Measurements from ENCODE around the gene ANLN.
"Not testable (repeated sequence)": the region's sequence is repeated elsewhere in the genome, so short reads cannot be mapped to it uniquely, and the experiment has no call there.

The ANLN gene

DNA sequence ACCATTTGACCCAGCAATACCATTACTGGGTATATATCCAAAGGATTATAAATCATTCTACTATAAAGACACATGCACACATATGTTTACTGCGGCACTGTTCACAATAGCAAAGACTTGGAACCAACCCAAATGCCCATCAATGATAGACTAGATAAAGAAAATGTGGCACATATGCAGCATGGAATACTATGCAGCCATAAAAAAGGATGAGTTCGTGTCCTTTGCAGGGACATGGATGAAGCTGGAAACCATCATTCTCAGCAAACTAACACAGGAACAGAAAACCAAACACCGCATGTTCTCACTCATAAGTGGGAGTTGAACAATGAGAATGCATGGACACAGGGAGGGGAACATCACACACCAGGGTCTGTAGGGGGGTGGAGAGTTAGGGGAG, 6.4 kb upstream of the ANLN start:
- DNase-seq; H2AFZ ChIP-seq (ENCODE audit: low read depth, low read length); H3K9me3 ChIP-seq (ENCODE audit: control insufficient read depth, low read length); H3K14ac ChIP-seq (ENCODE audit: low read length in 2 of 2); H3K4ac ChIP-seq (ENCODE audit: low read depth in 1 of 2, low read length in 2 of 2); H3K79me1 ChIP-seq (replicated peaks; ENCODE audit: low read length, poor library complexity, severe bottlenecking); H2BK5ac ChIP-seq (ENCODE audit: low read depth, low read length, poor library complexity, severe bottlenecking); H3K18ac ChIP-seq (ENCODE audit: low read depth in 1 of 2, low read length in 2 of 2); H4K91ac ChIP-seq (ENCODE audit: low read length); H3K27ac ChIP-seq (ENCODE audit: low read length, poor library complexity, severe bottlenecking); H2BK12ac ChIP-seq (ENCODE audit: low read length in 2 of 2); H3K27me3 ChIP-seq (ENCODE audit: control insufficient read depth in 1 of 2, insufficient read depth in 1 of 2, low read length in 2 of 2); H3K9ac ChIP-seq (ENCODE audit: low read length); H3K4me1 ChIP-seq (ENCODE audit: control insufficient read depth, insufficient read depth, low read depth, low read length); H3K23ac ChIP-seq (ENCODE audit: low read length in 2 of 2); H4K8ac ChIP-seq (ENCODE audit: low read length); H2BK15ac ChIP-seq (ENCODE audit: low read depth, poor library complexity, severe bottlenecking); H3K4me2 ChIP-seq (ENCODE audit: low read length, poor library complexity, severe bottlenecking); H3K36me3 ChIP-seq (ENCODE audit: control insufficient read depth in 1 of 2, insufficient read depth in 2 of 2, low read depth in 1 of 2, low read length in 2 of 2); H3K4me3 ChIP-seq (ENCODE audit: insufficient read depth in 1 of 2, low read depth in 1 of 2, low read length in 2 of 2); H2AK5ac ChIP-seq (ENCODE audit: low read length, severe bottlenecking); H2BK120ac ChIP-seq (ENCODE audit: low read depth, low read length): not testable (repeated sequence)
- WGBS: no CpG with 5 or more reads among the region's 3 CpGs

DNA sequence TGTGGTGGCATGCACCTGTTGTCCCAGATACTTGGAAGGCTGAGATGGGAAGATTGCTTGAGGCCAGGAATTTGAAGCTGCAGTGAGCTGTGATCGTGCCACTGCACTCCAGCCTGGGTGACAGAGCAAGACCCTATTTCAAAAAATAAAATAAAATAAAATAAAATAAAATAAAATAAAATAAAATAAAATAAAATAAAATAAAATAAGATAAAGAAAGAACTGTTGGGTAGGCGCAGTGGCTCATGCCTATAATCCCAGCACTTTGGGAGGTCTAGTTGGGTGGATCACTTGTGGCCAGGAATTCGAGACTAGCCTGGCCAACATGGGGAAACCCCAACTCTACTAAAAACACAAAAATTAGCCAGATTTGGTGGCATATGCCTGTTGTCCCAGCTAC, 4.0 kb upstream of the ANLN start:
- not testable (repeated sequence) for H2AK5ac ChIP-seq (ENCODE audit: low read length, severe bottlenecking); H3K4me2 ChIP-seq (ENCODE audit: low read length, poor library complexity, severe bottlenecking); H3K27ac ChIP-seq (ENCODE audit: low read length, poor library complexity, severe bottlenecking); H3K36me3 ChIP-seq (ENCODE audit: control insufficient read depth in 1 of 2, insufficient read depth in 2 of 2, low read depth in 1 of 2, low read length in 2 of 2); H2BK15ac ChIP-seq (ENCODE audit: low read depth, poor library complexity, severe bottlenecking); H3K9me3 ChIP-seq (ENCODE audit: control insufficient read depth, low read length); H3K79me1 ChIP-seq (replicated peaks; ENCODE audit: low read length, poor library complexity, severe bottlenecking); H3K18ac ChIP-seq (ENCODE audit: low read depth in 1 of 2, low read length in 2 of 2); H2AFZ ChIP-seq (ENCODE audit: low read depth, low read length); H3K4ac ChIP-seq (ENCODE audit: low read depth in 1 of 2, low read length in 2 of 2); H3K23ac ChIP-seq (ENCODE audit: low read length in 2 of 2); DNase-seq; H4K91ac ChIP-seq (ENCODE audit: low read length); H2BK12ac ChIP-seq (ENCODE audit: low read length in 2 of 2); H4K8ac ChIP-seq (ENCODE audit: low read length); H3K9ac ChIP-seq (ENCODE audit: low read length); H2BK120ac ChIP-seq (ENCODE audit: low read depth, low read length); H2BK5ac ChIP-seq (ENCODE audit: low read depth, low read length, poor library complexity, severe bottlenecking); H3K27me3 ChIP-seq (ENCODE audit: control insufficient read depth in 1 of 2, insufficient read depth in 1 of 2, low read length in 2 of 2); H3K4me1 ChIP-seq (ENCODE audit: control insufficient read depth, insufficient read depth, low read depth, low read length); H3K14ac ChIP-seq (ENCODE audit: low read length in 2 of 2); H3K4me3 ChIP-seq (ENCODE audit: insufficient read depth in 1 of 2, low read depth in 1 of 2, low read length in 2 of 2)
- 83% methylated on average over 2 of the region's 3 CpGs for WGBS

DNA sequence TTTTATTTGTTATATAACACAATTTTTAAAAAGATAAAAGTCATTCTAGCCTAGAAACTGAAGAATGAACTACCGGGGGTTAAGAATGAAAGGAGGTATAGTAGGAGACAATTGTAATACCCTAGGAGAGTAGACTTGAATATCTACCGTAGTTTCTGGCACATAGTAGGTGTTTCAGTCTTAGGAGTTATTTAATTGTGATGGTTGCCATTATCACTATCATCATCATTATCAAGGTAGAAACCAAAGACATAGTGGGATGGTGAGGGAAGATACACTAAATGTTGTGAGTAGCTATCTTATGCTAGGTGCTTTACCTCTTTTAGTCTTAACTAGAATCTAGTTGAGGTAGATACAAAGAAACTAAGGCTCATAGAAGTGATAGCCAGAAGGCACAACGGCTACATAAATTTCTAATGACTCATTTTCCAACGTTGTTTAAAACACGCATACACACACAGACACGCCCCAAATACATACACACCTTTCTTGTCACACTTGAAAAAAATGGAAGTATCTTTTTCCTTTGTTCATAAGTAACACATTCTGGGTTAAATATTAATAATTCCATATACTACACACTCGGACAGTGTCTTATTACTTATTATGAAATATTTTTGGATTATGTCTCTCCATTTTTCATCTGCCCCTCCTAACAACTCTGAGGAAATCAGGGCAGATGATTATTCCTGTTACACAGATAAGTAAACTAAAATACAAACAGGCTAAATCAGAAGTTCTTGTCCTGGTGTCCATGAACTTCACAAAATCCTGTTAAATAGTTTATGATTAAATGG, 2.0 kb upstream of the ANLN start:
- H3K36me3 ChIP-seq (ENCODE audit: control insufficient read depth in 1 of 2, insufficient read depth in 2 of 2, low read depth in 1 of 2, low read length in 2 of 2): no peaks in the 10 kb centered on the region
- H3K27me3 ChIP-seq (ENCODE audit: control insufficient read depth in 1 of 2, insufficient read depth in 1 of 2, low read length in 2 of 2): no peaks in the 10 kb centered on the region
- H4K91ac ChIP-seq (ENCODE audit: low read length): no peak overlapping the region
- H3K9ac ChIP-seq (ENCODE audit: low read length): no peak overlapping the region
- no peak overlapping the region for H3K23ac ChIP-seq (ENCODE audit: low read length in 2 of 2)
- no peak overlapping the region for H3K18ac ChIP-seq (ENCODE audit: low read depth in 1 of 2, low read length in 2 of 2)
- no peak overlapping the region for H3K27ac ChIP-seq (ENCODE audit: low read length, poor library complexity, severe bottlenecking)
- no peaks in the 10 kb centered on the region for H3K9me3 ChIP-seq (ENCODE audit: control insufficient read depth, low read length)
- H2BK120ac ChIP-seq (ENCODE audit: low read depth, low read length): no peak overlapping the region
- peaks cover 5% of the 10 kb centered on the region for H3K4me1 ChIP-seq (ENCODE audit: control insufficient read depth, insufficient read depth, low read depth, low read length)
- no peak overlapping the region for H2BK12ac ChIP-seq (ENCODE audit: low read length in 2 of 2)
- H2AK5ac ChIP-seq (ENCODE audit: low read length, severe bottlenecking): no peak overlapping the region
- 56% methylated on average over 5 of the region's 7 CpGs for WGBS
- no peak overlapping the region for H3K4ac ChIP-seq (ENCODE audit: low read depth in 1 of 2, low read length in 2 of 2)
- DNase-seq: no peak
- H3K4me2 ChIP-seq (ENCODE audit: low read length, poor library complexity, severe bottlenecking): peak overlapping the region; percentile 47
- no peak overlapping the region for H4K8ac ChIP-seq (ENCODE audit: low read length)
- H2BK15ac ChIP-seq (ENCODE audit: low read depth, poor library complexity, severe bottlenecking): no peak overlapping the region
- no peaks in the 10 kb centered on the region for H3K79me1 ChIP-seq (replicated peaks; ENCODE audit: low read length, poor library complexity, severe bottlenecking)
- no peak overlapping the region for H3K4me3 ChIP-seq (ENCODE audit: insufficient read depth in 1 of 2, low read depth in 1 of 2, low read length in 2 of 2)
- no peak overlapping the region for H3K14ac ChIP-seq (ENCODE audit: low read length in 2 of 2)
- no peak overlapping the region for H2AFZ ChIP-seq (ENCODE audit: low read depth, low read length)
- no peak overlapping the region for H2BK5ac ChIP-seq (ENCODE audit: low read depth, low read length, poor library complexity, severe bottlenecking)

DNA sequence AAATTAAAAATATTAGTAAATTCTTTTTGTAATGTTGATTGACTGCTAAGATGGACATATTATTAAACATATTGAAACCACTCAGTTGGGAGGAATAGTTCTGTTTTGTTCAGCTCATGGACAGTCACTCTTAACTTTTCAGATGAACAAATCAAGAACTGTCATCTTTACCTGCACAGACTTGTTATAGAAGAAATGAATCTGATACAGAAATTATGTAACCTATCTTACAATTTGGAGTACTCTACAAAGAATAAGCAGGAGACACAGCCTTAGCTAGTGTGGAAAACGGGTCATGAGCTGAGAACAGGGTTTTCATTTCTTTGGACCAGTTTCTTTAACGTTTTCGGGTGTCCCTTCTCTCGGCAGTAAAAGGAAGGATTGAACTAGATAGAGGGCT, 1.2 kb upstream of the ANLN start:
- no peak overlapping the region for H3K23ac ChIP-seq (ENCODE audit: low read length in 2 of 2)
- no peaks in the 10 kb centered on the region for H3K27me3 ChIP-seq (ENCODE audit: control insufficient read depth in 1 of 2, insufficient read depth in 1 of 2, low read length in 2 of 2)
- H4K91ac ChIP-seq (ENCODE audit: low read length): no peak overlapping the region
- no peak overlapping the region for H2BK12ac ChIP-seq (ENCODE audit: low read length in 2 of 2)
- no peak overlapping the region for H3K4me3 ChIP-seq (ENCODE audit: insufficient read depth in 1 of 2, low read depth in 1 of 2, low read length in 2 of 2)
- no peak overlapping the region for H2BK15ac ChIP-seq (ENCODE audit: low read depth, poor library complexity, severe bottlenecking)
- no peak overlapping the region for H2BK5ac ChIP-seq (ENCODE audit: low read depth, low read length, poor library complexity, severe bottlenecking)
- 96% methylated on average over 4 of the region's 4 CpGs for WGBS
- no peak for DNase-seq
- H3K79me1 ChIP-seq (replicated peaks; ENCODE audit: low read length, poor library complexity, severe bottlenecking): no peaks in the 10 kb centered on the region
- H3K9me3 ChIP-seq (ENCODE audit: control insufficient read depth, low read length): no peaks in the 10 kb centered on the region
- H2BK120ac ChIP-seq (ENCODE audit: low read depth, low read length): no peak overlapping the region
- peak overlapping the region; percentile 18 for H3K9ac ChIP-seq (ENCODE audit: low read length)
- no peak overlapping the region for H2AK5ac ChIP-seq (ENCODE audit: low read length, severe bottlenecking)
- no peak overlapping the region for H2AFZ ChIP-seq (ENCODE audit: low read depth, low read length)
- H3K4me2 ChIP-seq (ENCODE audit: low read length, poor library complexity, severe bottlenecking): no peak overlapping the region
- H3K27ac ChIP-seq (ENCODE audit: low read length, poor library complexity, severe bottlenecking): no peak overlapping the region
- no peak overlapping the region for H4K8ac ChIP-seq (ENCODE audit: low read length)
- no peak overlapping the region for H3K4ac ChIP-seq (ENCODE audit: low read depth in 1 of 2, low read length in 2 of 2)
- H3K18ac ChIP-seq (ENCODE audit: low read depth in 1 of 2, low read length in 2 of 2): no peak overlapping the region
- H3K36me3 ChIP-seq (ENCODE audit: control insufficient read depth in 1 of 2, insufficient read depth in 2 of 2, low read depth in 1 of 2, low read length in 2 of 2): no peaks in the 10 kb centered on the region
- peaks cover 7% of the 10 kb centered on the region for H3K4me1 ChIP-seq (ENCODE audit: control insufficient read depth, insufficient read depth, low read depth, low read length)
- no peak overlapping the region for H3K14ac ChIP-seq (ENCODE audit: low read length in 2 of 2)

All from mesenchymal stem cell (in vitro differentiated cells and primary cell).